ENCODE results near the gene COL5A1.

The COL5A1 gene

DNA sequence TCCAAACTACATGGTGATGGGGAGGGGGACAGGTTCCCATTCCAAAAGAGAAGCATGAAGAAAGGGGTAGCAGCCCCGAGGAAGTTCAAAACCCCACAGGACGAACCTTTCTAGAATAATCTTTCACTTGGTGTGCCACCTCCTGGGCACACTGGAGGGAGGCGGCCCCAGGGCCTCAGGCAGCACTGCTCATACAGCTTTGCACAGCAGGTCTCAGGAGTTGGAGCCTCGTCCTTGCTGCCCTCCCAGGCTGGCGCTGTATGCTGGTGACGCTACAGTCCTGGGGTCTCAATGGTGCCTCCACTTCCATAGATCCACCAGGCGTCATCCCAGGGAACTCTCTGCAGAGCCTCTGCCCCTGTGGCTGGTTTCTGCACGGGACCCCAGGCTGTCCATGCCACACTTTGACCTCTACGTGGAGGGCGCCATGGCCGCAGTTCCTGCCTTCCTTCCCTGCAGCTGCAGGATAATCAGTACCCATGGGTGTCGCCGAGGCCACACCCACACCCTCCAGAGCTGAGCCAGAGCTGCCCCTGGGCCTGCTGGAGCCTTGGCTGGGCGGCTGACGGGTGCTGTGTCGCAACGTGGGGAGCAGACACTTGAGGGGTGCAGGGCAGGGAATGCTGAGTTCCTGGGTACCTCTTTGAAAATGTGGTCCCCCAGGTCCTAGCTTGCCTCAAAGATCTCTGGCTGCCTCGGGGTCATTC lies 95.3 kb downstream of the COL5A1 start:
- Mint-ChIP-seq H3K27me3 (peaks cover 5% of the 10 kb centered on the region), H3K9me3 (ENCODE audit: low read depth) (no peaks in the 10 kb centered on the region), H3K27ac (no peak overlapping the region), H3K4me3 (no peak overlapping the region), H3K36me3 (no peaks in the 10 kb centered on the region), H3K4me1 (ENCODE audit: low read depth) (no peaks in the 10 kb centered on the region)

DNA sequence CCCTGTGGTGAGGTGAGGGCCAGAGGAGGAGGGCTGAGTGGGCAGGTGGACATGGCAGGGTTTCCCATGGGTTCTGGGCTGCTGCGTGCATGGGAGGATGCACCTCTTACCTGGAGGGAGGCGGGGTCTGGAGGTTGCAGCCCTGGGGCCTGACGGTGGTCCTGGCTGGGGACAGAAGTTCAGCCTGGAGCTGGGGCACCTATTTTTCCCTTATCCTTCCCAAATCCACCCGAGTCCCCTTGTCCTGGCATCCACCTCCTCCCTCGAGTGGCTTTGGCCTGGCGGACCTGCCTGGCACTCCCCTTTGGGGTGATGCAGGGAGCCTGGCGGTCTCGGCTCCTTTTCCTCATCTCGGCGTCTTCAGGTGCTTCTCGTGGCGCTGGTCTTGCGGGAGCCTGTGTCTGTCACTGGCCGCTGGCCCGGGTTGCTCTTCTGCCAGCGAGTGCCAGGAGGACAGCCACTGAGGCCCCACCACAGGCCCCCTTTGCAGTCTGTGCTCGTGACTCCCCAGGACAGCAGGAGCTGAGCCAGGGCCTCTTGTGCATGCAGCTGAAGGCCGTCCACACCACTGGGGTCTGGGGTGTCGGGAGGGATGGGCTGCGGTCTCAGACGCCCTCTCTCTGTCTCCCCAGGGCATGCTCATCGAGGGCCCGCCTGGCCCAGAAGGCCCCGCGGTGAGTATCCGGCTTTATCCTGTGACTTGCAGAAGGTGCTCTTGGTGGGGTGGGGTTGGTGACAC lies 96.4 kb downstream of the COL5A1 start:
- H3K27ac Mint-ChIP-seq: no peak overlapping the region
- no peaks in the 10 kb centered on the region for H3K9me3 Mint-ChIP-seq (ENCODE audit: low read depth)
- peaks cover 5% of the 10 kb centered on the region for H3K27me3 Mint-ChIP-seq
- H3K36me3 Mint-ChIP-seq: no peaks in the 10 kb centered on the region
- no peaks in the 10 kb centered on the region for H3K4me1 Mint-ChIP-seq (ENCODE audit: low read depth)
- H3K4me3 Mint-ChIP-seq: no peak overlapping the region

DNA sequence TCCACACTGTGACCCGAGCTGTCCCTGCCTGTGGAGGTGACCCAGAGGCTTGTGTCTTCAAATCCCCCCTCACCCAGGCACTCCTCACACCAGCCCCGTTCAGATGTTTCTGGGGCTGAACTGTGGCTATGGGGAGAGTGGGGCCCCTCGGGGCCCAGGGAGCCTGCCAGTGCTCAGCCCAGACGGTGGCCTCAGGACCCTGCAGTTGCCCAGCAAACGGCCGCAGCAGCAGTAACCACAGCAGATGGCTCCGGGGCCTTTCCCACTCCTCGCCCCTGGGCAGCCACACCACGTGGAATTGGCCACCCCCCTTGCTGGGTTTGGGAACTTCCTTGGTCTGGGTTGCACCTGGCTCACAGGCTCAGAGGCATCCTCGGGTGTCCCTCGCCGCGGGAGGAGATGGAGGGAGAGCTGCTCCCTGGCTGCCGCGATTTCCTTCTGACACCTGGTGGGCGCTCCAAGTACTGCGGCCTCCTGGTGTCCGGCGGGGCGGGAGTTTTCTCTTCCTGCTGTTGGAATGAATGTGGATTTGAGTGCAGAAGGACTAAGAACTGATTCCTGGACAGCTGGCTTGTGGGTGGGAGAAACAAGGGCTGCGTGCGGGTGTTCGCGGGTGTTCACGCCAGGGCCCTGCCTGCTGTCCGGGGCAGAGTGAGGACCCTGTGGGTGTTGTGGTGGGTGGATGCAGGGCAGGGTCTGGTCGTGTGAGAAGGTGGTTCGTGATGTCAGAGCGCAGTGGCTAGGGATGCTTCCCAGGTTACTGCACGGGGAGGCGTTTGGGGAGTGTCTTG lies 97.5 kb downstream of the COL5A1 start:
- no peaks in the 10 kb centered on the region for H3K36me3 Mint-ChIP-seq
- H3K4me3 Mint-ChIP-seq: no peak overlapping the region
- no peaks in the 10 kb centered on the region for H3K4me1 Mint-ChIP-seq (ENCODE audit: low read depth)
- H3K27ac Mint-ChIP-seq: no peak overlapping the region
- no peaks in the 10 kb centered on the region for H3K9me3 Mint-ChIP-seq (ENCODE audit: low read depth)
- peaks cover 5% of the 10 kb centered on the region for H3K27me3 Mint-ChIP-seq

DNA sequence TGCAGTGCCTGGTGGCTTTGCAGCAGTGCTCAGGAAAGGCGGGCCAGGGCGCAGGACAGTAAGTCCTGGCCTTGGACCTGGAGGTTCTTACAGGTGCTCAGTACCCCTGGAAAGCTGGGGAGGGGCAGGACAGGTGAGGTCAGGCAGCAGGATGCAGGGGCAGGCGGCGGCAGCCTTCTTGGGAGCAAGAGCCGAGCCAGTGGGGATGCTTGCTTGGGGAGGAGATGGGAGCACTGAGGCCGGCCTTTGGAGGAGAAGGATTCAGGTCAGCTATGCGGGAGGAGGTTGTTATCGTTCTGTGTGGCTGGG lies 98.0 kb downstream of the COL5A1 start:
- Mint-ChIP-seq H3K27ac (no peak overlapping the region), H3K4me1 (ENCODE audit: low read depth) (no peaks in the 10 kb centered on the region), H3K4me3 (no peak overlapping the region), H3K9me3 (ENCODE audit: low read depth) (no peaks in the 10 kb centered on the region), H3K36me3 (no peaks in the 10 kb centered on the region), H3K27me3 (peaks cover 5% of the 10 kb centered on the region)

DNA sequence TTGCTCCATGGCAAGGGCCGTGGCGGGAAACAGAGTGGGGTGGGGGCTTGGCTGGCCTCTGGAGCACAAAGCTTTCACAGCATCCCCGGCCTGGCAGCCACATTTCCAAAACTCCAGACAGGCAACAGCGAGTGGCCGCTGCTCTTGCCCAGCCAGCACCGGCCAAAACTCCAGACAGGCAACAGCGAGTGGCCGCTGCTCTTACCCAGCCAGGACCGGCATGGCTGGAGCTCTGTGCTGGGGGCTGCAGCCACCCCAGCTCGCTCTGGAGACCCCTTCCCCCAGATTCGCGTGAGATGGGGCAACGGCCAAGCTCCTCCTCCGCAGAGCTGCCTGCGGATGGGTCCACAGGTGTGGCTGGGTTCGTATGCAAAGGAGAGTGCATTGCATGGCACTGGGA lies 98.5 kb downstream of the COL5A1 start:
- Mint-ChIP-seq H3K27me3 (peaks cover 5% of the 10 kb centered on the region), H3K9me3 (ENCODE audit: low read depth) (no peaks in the 10 kb centered on the region), H3K4me3 (no peak overlapping the region), H3K36me3 (no peaks in the 10 kb centered on the region), H3K4me1 (ENCODE audit: low read depth) (no peaks in the 10 kb centered on the region), H3K27ac (no peak overlapping the region)

DNA sequence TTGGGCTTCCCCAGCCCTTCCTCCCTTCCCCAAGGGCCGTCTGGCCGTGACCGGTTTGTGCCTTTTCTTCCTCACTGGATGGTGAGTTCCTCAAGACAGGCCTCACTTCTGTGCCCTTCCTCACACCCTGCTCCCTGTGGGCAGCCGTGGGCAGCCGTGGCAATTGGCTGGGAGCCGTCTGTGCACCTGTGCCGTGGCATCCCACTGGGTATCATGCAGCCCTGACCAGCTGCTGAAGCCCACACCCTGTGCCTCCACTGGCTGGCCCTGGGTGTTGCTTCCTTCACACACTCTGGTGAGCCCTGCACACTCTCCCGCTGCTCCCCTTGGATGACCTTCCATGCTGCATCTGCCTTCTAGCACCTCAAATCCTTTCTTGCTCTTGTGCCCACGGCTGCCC lies 100.2 kb downstream of the COL5A1 start:
- Mint-ChIP-seq H3K4me1 (ENCODE audit: low read depth) (no peaks in the 10 kb centered on the region), H3K27ac (no peak overlapping the region), H3K4me3 (no peak overlapping the region), H3K36me3 (no peaks in the 10 kb centered on the region), H3K27me3 (peaks cover 5% of the 10 kb centered on the region), H3K9me3 (ENCODE audit: low read depth) (no peaks in the 10 kb centered on the region)

DNA sequence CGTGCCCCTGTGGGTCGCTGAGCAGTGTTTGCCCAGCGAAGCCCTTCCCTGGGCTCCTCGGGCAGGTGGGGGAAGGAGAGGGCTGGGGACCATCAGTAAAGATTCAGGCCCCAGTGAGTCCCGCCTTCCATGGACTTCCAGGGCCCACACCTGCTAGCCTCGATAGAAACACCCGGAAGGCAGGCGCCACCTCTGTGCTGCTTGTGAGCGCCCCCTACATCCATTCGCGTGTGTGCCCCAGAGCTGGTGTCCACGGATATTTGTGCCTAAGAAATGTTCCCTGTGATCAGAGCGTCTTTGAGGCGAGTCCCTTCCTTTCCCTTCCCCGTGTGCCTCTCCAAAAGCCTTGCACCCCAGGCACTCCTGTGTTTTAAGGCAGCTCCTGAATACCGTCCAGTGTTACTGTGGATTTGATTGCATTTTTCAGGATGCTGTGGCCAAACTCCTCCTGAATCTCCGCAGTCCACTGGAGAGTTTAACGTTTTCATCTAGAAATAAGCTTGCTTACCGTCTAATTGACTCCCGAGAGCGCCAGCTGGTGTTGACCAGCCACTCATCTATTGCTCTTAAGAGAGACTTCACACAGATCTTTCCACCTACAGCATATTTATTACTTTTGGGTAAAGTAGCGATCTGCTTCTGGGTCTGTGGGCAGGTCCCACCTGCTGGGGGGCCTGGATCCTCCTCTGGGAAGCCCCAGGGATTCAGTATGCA lies 101.4 kb downstream of the COL5A1 start:
- Mint-ChIP-seq H3K36me3 (no peaks in the 10 kb centered on the region), H3K27ac (no peak overlapping the region), H3K4me1 (ENCODE audit: low read depth) (no peaks in the 10 kb centered on the region), H3K9me3 (ENCODE audit: low read depth) (no peaks in the 10 kb centered on the region), H3K4me3 (no peak overlapping the region), H3K27me3 (peaks cover 5% of the 10 kb centered on the region)

DNA sequence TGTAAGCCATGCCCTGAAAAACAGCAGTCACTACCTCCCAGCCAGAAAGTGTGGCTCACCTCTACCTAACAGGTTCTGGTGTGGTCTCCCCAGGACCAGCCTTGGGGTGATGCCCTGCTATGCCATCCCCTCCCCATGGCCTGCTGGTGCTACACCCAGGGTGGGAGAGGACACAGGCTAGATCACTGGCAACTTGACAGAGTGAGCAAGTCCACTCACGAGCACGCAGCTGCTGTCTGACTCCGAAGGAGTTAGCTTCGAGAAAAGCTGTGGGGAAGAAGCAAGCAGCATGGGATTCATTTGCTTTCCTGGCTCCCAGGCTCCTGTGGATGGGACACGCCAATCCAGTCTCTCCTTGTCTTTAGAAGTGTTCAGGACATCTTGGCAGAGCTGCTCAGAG lies 102.2 kb downstream of the COL5A1 start:
- H3K4me1 Mint-ChIP-seq (ENCODE audit: low read depth): no peaks in the 10 kb centered on the region
- H3K9me3 Mint-ChIP-seq (ENCODE audit: low read depth): no peaks in the 10 kb centered on the region
- H3K27me3 Mint-ChIP-seq: peaks cover 5% of the 10 kb centered on the region
- no peaks in the 10 kb centered on the region for H3K36me3 Mint-ChIP-seq
- H3K27ac Mint-ChIP-seq: no peak overlapping the region
- no peak overlapping the region for H3K4me3 Mint-ChIP-seq

DNA sequence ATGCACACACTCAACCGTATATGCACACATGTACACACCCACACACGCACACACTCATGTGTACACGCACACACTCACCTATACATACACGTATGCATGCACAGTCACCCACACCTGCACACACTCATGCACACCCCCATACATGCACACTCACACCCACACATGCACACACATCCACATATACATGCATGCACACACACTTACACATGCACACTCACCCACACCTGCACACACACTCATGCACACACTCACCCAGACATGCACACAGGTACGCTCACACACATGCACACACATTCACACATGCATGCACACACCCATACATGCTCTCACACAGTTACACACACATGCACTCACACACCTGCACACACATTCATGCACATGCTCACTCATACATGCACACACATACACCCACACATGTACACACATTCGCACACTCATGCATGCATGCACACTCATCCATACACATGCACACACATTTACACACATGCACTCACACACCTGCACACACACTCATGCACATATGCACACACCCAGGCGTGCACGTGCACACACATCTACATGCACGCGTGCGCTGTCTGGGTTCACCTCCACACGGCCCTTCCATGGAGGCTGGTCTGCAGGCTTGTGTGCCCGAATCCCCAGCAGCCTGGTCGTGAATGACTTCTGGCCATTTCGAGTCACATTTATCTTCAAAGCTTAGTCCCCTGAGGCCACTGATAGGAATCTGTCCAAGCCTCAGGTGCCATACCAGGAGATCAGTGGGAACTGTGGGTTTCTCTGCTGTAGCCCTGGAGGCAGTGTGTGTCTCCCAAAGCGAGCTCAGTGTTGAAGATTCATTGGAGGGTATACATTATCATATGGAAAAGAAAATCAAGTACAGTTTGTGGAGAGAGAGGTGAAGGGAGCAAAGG lies 103.0 kb downstream of the COL5A1 start:
- H3K27ac Mint-ChIP-seq: no peak overlapping the region
- no peaks in the 10 kb centered on the region for H3K4me1 Mint-ChIP-seq (ENCODE audit: low read depth)
- no peaks in the 10 kb centered on the region for H3K36me3 Mint-ChIP-seq
- no peaks in the 10 kb centered on the region for H3K27me3 Mint-ChIP-seq
- H3K9me3 Mint-ChIP-seq (ENCODE audit: low read depth): no peaks in the 10 kb centered on the region
- no peak overlapping the region for H3K4me3 Mint-ChIP-seq

DNA sequence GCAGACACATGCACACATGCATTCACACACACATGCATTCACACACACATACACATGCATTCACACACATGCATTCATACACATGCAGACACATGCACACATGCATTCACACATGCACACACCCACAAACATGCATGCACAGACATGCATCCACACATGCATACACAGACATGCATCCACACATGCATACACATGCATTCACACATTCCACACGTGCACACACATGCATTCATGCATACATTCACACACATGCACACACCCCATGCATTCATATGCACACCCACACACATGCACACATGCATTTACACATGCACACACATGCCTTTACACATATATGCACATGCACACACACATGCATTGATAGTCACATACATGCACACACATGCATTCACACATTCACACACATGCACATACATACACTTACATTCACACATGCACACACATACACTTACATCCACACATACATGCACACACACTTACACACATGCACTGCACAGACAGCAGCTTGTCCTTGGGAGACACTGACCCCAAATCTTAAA lies 106.4 kb downstream of the COL5A1 start:
- H3K9me3 Mint-ChIP-seq (ENCODE audit: low read depth): no peaks in the 10 kb centered on the region
- no peaks in the 10 kb centered on the region for H3K27me3 Mint-ChIP-seq
- no peak overlapping the region for H3K27ac Mint-ChIP-seq
- H3K36me3 Mint-ChIP-seq: no peaks in the 10 kb centered on the region
- H3K4me3 Mint-ChIP-seq: no peak overlapping the region
- no peaks in the 10 kb centered on the region for H3K4me1 Mint-ChIP-seq (ENCODE audit: low read depth)

DNA sequence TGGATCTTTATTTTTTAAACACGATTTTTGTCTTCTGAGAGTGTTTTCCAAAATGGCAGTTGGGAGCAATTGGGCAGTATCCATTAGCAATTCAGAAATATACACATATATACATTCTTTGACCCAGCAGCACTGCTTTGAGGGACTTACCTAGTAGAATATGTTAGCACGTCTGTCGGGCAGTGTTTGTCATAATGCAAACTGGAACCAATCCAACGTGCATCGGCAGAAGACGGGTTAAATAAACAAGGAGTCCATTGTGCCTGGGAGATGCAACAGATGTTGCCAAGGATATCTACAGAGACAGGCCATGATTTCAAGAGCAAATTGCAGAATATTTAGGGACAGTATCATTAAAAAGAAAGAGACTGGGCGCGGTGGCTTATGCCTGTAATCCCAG lies 107.0 kb downstream of the COL5A1 start:
- H3K27ac Mint-ChIP-seq: no peak overlapping the region
- H3K4me3 Mint-ChIP-seq: no peak overlapping the region
- no peaks in the 10 kb centered on the region for H3K9me3 Mint-ChIP-seq (ENCODE audit: low read depth)
- H3K36me3 Mint-ChIP-seq: no peaks in the 10 kb centered on the region
- H3K27me3 Mint-ChIP-seq: no peaks in the 10 kb centered on the region
- no peaks in the 10 kb centered on the region for H3K4me1 Mint-ChIP-seq (ENCODE audit: low read depth)

DNA sequence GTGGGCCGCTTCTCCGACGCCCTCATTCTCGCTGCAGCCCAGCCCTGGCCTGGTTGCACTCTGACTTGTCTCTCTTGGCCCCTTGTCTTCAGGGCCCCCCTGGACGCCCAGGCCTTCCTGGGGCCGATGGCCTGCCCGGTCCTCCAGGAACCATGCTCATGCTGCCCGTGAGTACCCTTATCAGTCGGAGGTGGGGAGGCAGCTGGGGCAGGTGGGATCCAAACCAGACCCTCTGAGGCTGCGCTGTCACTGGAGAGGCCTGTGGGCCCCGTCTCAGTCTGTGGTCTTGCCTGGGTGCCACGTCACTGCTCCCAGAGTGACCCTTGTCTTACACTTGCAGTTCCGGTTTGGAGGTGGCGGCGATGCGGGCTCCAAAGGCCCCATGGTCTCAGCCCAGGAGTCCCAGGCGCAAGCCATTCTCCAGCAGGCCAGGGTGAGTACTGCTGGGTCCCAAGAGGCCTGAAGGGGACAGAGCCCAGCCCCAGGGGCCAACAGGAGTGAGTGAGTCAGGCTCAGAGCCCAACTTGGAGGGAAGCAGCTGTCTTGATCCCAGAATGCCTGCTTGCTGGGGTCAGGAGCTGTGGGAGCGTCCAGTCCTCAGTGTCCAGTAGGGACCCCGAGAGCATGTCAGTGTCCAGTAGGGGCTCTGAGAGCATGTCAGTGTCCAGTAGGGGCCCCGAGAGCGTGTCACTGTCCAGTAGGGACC lies 109.0 kb downstream of the COL5A1 start:
- Mint-ChIP-seq H3K27me3 (no peaks in the 10 kb centered on the region), H3K4me3 (no peak overlapping the region), H3K36me3 (no peaks in the 10 kb centered on the region), H3K9me3 (ENCODE audit: low read depth) (no peaks in the 10 kb centered on the region), H3K27ac (no peak overlapping the region), H3K4me1 (ENCODE audit: low read depth) (no peaks in the 10 kb centered on the region)

DNA sequence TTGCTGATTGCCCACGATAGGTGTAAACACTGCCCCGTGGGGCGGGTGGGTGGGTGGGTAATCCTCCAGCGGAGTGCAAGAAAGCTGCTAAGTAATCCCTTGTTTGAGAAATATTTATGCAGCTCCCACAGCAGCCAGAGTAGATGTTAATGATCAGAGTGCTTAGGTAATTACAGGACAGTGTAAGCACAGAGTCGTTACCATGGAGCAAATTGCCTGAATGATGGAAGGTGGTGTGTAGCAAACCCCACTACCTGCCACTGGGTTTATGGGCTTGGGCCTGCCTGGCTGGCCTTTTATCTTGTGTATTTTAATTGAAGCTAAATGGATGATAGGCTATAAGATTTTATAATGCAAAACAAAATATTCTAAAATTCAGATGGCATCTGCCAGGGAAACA lies 110.0 kb downstream of the COL5A1 start:
- Mint-ChIP-seq H3K4me1 (ENCODE audit: low read depth) (no peaks in the 10 kb centered on the region), H3K36me3 (no peaks in the 10 kb centered on the region), H3K27me3 (no peaks in the 10 kb centered on the region), H3K27ac (no peak overlapping the region), H3K4me3 (no peak overlapping the region), H3K9me3 (ENCODE audit: low read depth) (no peaks in the 10 kb centered on the region)

Measured in activated naive CD8-positive, alpha-beta T cell (primary cell).